HCEC 1CT (cell line): Measurements from ENCODE around the gene TMEM121B.

ENCODE experiments used
- DNase-seq: peaks from one replicate; pipeline ENCODE4 v3.0.0-alpha.2; 2017

The TMEM121B gene

GRCh38 chr22:17109976-17110375 lies 11.2 kb downstream of the TMEM121B start:
- no peak for DNase-seq

GRCh38 chr22:17109113-17109865 lies 11.9 kb downstream of the TMEM121B start:
- DNase-seq: no peak

GRCh38 chr22:17108256-17109112 lies 12.7 kb downstream of the TMEM121B start:
- no peak for DNase-seq

GRCh38 chr22:17107547-17107810 lies 13.7 kb downstream of the TMEM121B start:
- no peak for DNase-seq

GRCh38 chr22:17106785-17107546 lies 14.2 kb downstream of the TMEM121B start:
- DNase-seq: no peak

GRCh38 chr22:17106161-17106784 lies 14.9 kb downstream of the TMEM121B start:
- DNase-seq: no peak

GRCh38 chr22:17105143-17106129 lies 15.7 kb downstream of the TMEM121B start:
- no peak for DNase-seq

GRCh38 chr22:17104336-17104935 lies 16.7 kb downstream of the TMEM121B start:
- no peak for DNase-seq

- no peak for DNase-seq
These were observed 17.8 kb downstream of the TMEM121B start for GRCh38 chr22:17103351-17103750.

GRCh38 chr22:17102297-17102667 lies 18.9 kb downstream of the TMEM121B start:
- DNase-seq: no peak

- DNase-seq: no peak
These were observed 19.5 kb downstream of the TMEM121B start for GRCh38 chr22:17101475-17102296.

GRCh38 chr22:17100621-17101020 lies 20.5 kb downstream of the TMEM121B start:
- no peak for DNase-seq

- DNase-seq: no peak
These were observed 22.8 kb downstream of the TMEM121B start for GRCh38 chr22:17098379-17098819.

- no peak for DNase-seq
These were observed 23.5 kb downstream of the TMEM121B start for GRCh38 chr22:17097701-17098100.

- DNase-seq: no peak
These were observed 24.1 kb downstream of the TMEM121B start for GRCh38 chr22:17097062-17097461.

GRCh38 chr22:17096071-17096470 lies 25.1 kb downstream of the TMEM121B start:
- no peak for DNase-seq

- peak; percentile 7 for DNase-seq
These were observed 25.6 kb downstream of the TMEM121B start for GRCh38 chr22:17095538-17095937.

GRCh38 chr22:17093081-17093480 lies 28.1 kb downstream of the TMEM121B start:
- DNase-seq: no peak

GRCh38 chr22:17091851-17092250 lies 29.3 kb downstream of the TMEM121B start:
- no peak for DNase-seq

GRCh38 chr22:17090550-17090949 lies 30.6 kb downstream of the TMEM121B start:
- DNase-seq: no peak
